Amniotic stem cell (primary cell): ENCODE data around the gene TBC1D17.
"Not testable (repeated sequence)": the region's sequence is repeated elsewhere in the genome, so short reads cannot be mapped to it uniquely, and the experiment has no call there.

ENCODE experiments used
- DNase-seq: peaks from one replicate; lab custom pipeline; 2025; lab: John Stamatoyannopoulos, UW

The TBC1D17 gene

GRCh38 chr19:49921871-49922795 lies 44.6 kb downstream of the TBC1D17 start:
- peak; percentile 3 for DNase-seq

- no peak for DNase-seq
These were observed 45.8 kb downstream of the TBC1D17 start for GRCh38 chr19:49923055-49924003.

- no peak for DNase-seq
These were observed 46.7 kb downstream of the TBC1D17 start for GRCh38 chr19:49924004-49924880.

GRCh38 chr19:49924881-49925210 lies 47.3 kb downstream of the TBC1D17 start:
- DNase-seq, result not testable (repeated sequence)

- no peak for DNase-seq
These were observed 48.0 kb downstream of the TBC1D17 start for GRCh38 chr19:49925486-49925885.

GRCh38 chr19:49926515-49926914 lies 49.0 kb downstream of the TBC1D17 start:
- no peak for DNase-seq

GRCh38 chr19:49927526-49928264 lies 50.2 kb downstream of the TBC1D17 start:
- no peak for DNase-seq

GRCh38 chr19:49929121-49929610 lies 51.7 kb downstream of the TBC1D17 start, which contains the start of the genes ATF5 and NUP62:
ATF5 (plus strand) TSS chr19:49929205; CDS start chr19:49930851, 1,646 bp downstream.
NUP62 (minus strand) TSS chr19:49929504; CDS start chr19:49909807, 19,697 bp downstream.
- DNase-seq, result peak; percentile 40

GRCh38 chr19:49929611-49930482 lies 52.3 kb downstream of the TBC1D17 start:
- DNase-seq, result peak; percentile 95

- DNase-seq, result no peak
These were observed 53.0 kb downstream of the TBC1D17 start for GRCh38 chr19:49930483-49931011.

GRCh38 chr19:49931293-49932040 lies 54.0 kb downstream of the TBC1D17 start:
- DNase-seq, result no peak

GRCh38 chr19:49932041-49932451 lies 54.5 kb downstream of the TBC1D17 start:
- DNase-seq, result no peak

- DNase-seq, result no peak
These were observed 55.2 kb downstream of the TBC1D17 start for GRCh38 chr19:49932731-49933131.

GRCh38 chr19:49933643-49934042 lies 56.1 kb downstream of the TBC1D17 start:
- DNase-seq, result no peak

- no peak for DNase-seq
These were observed 59.0 kb downstream of the TBC1D17 start for GRCh38 chr19:49936549-49936948.

- peak; percentile 33 for DNase-seq
These were observed 60.4 kb downstream of the TBC1D17 start for GRCh38 chr19:49937750-49938381.
